GM19035 (cell line): ENCODE results near the gene SLFN5.
"Not testable (repeated sequence)": the region's sequence is repeated elsewhere in the genome, so short reads cannot be mapped to it uniquely, and the experiment has no call there.

Experiments
- ATAC-seq: cut with Tn5 transposase; IDR thresholded peaks from one replicate; pipeline ENCODE4 v1.9.1; 2021; ENCODE audit not compliant: unreplicated experiment

The SLFN5 gene

DNA sequence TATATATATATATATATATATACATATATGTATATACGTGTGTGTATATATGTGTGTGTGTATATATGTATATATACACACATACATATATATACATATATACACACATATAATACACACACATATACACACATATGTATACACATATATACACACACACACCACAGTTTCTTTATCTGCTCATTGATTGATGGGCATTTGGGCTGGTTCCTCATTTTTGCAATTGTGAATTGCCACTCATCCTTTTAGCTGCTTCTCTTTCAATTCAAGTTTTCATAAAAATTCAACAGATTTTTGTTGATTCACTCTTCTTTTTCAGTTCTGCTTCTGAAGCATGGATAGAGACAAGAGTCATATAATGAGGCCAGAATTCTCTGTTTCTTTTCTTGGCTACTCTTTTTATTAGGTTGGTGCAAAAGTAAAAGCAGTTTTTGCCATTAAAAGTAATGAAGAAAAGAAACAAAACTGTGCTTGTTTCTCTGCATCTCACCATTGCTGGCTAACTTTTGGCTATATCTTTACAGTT lies 44.5 kb downstream of the SLFN5 start:
- ATAC-seq, result no peak

DNA sequence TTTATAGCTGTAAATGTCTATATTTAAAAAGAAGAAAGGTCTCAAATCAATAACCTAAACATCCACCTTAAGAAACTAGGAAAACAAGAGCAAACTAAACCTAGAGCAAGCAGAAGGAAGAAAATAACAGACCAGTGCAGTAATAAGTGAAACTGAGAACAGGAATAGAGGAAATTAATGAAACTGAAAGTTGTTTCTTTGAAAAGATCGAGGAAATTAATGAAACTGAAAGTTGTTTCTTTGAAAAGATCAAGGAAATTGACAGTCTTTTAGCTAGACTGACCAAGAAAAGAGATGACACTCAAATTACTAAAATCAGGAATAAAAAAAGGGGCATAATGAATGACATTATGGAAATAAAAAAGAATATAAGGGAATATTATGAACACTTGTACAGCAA lies 46.4 kb downstream of the SLFN5 start:
- ATAC-seq, result no peak

DNA sequence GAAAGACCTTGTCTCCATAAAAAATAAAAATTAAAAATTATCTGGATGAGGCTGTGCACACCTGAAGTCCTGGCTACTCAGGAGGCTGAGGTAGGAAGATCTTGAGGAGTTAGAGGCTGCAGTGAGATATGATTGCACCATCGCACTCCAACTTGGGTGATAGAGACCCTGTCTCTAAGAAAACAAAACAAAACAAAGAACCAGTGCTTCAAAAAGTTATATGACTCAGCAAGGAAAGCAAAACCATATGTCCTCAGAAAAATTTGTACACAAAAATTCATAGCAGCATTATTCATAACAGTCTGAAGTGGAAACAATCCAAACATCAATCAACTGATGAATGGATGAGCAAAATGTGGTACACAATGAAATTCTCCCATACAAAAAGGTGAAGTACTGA lies 48.9 kb downstream of the SLFN5 start:
- no peak for ATAC-seq

DNA sequence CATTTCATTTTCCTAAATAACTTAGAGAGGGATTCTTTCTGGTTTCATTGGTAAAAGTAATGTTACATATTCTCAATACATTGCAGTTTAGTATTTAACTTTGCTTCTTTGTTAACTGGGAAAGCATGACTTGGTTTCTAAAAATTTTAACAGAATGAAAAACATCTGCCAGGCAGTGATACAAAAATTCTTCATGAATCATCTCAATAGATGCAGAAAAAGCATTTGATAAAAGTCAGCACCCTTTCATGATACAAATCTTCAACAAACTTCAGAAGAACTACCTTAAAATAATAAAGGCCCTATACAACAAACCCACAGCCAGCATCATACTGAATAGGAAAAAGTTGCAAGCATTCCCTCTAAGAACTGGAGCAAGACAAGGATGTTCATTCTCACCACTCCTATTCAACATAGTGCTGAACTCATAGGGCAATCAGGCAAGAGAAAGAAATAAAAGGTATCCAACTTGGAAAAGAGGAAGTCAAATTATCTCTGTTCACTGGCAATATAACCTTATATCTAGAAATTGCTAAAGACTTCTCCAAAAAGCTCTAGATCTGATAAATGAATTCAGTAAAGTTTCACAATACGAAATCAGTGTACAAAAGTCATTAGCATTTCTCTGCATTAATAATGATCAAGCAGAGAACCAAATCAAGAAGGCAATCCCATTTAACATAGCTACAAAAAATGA lies 50.4 kb downstream of the SLFN5 start:
- no peak for ATAC-seq

DNA sequence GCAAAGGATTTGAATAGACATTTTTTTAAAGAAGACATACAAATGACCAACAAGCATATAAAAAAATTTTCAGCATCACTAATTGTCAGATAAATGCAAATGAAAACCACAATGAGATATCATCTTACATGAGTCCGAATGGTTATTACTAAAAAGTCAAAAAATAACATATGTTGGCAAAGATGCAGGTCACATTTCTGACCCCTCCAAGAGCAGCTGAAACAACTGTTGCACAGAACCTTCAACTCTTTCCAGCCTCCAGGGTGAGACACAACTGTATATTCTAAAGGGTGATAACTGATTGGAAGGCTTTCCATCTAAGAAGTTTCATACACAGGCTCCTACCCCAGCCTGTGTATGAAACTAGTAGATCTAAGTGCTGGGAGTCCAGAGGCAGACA lies 51.9 kb downstream of the SLFN5 start:
- ATAC-seq, result no peak

DNA sequence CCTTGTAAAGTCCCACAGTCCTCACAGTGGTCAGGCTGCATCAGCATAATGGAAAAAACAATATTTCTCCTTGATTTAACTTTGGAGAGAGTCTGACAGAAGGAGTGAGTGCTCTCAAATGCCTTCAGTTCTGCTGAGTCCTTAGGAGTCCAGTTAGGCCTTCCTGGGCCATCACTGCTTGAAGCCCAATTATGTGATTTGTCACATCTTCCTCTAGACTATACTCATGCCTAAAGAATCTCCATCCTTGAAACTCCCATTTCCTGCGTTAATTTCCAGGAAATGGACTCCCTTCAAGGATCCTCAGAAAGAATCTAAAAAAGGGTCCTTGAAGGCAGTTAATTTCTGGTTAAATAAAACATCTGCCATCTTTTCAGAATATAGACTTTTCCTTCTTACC lies 52.8 kb downstream of the SLFN5 start:
- ATAC-seq, result no peak

DNA sequence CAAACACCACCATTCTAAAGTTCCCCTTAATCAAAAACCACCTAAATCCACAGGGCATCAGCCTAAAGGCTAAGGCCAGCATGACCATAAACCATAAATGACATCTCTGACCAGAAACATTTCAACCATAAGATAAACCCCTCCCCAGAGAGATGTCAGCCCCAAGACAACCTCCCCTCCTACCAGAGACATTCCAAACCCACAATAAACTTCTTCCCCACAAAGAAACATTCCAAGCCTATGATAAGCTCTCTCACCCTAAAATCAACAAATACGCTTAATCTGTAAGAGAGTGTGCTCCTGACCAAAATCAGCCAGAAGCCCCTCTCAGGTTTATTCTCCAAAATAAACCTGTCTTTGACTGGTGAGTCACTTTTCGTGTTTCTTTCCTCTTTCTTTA lies 54.8 kb downstream of the SLFN5 start:
- ATAC-seq, result no peak

DNA sequence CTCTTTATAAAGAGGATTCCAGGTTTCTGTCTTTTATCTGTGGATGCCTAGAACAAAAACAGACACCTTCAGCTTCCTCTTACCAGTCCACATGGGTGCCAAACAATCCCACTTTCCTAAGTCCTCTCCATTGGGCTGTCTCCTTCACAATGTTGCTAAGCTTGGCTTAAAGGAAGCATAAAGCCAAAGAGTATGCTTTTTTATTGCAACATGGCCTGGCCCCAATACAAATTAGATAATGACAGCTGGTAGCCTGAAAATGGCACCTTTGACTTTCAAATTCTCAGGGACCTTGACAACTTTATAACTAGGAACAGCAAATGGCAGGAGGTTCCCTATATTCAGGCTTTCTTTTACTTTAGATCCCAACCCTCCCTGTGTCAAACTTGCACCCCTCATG lies 55.8 kb downstream of the SLFN5 start:
- ATAC-seq, result no peak

DNA sequence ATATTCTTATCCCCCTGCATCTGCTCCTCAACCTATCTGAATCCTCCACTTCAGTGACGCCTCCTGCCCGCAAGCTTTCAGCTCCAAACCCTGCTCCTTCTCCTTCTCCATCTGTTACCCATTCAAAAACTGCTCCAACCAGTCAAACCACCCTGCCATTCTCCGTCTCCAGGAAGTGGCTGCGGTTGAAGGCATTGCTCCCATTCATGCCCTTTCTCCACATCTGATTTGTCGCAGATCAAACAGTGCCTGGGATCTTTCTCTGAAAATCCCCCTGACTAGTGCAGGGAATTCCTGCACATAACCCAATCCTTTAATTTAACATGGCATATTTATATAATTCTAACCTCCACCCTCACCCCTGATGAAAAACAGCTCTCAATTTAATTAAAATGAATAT lies 56.3 kb downstream of the SLFN5 start:
- ATAC-seq, result no peak

DNA sequence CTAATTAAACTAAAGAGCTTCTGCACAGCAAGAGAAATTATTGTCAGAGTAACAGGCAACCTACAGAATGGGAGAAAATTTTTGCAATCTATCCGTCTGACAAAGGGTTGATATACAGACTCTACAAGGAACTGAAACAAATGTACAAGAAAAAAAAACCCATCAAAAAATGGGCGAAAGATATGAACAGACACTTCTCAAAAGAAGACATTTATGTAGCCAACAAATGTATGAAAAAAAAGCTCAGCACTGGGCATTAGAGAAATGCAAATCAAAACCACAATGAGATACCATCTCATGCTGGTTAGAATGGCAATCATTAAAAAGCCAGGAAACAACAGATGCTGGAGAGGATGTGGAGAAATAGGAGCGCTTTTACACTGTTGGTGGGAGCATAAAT lies 66.5 kb downstream of the SLFN5 start:
- not testable (repeated sequence) for ATAC-seq

DNA sequence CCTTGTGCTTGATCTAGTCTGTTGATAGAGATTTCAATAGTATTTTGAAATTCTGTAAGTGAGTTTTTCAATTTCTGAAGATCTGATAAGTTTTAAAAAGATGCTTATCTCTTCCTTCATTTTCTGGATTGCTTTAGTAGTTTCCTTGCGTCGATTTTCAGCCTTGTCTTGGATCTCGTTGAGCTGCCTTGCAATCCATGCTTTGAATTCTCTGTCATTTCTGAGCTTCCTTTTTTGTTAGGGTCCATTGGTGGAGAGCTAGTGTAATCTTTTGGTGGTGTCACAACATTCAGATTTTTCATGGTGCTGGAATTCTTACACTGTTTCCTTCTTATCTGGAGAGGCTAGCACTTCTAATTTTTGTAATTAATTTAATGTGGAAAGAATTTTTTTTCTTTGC lies 69.5 kb downstream of the SLFN5 start:
- no peak for ATAC-seq

DNA sequence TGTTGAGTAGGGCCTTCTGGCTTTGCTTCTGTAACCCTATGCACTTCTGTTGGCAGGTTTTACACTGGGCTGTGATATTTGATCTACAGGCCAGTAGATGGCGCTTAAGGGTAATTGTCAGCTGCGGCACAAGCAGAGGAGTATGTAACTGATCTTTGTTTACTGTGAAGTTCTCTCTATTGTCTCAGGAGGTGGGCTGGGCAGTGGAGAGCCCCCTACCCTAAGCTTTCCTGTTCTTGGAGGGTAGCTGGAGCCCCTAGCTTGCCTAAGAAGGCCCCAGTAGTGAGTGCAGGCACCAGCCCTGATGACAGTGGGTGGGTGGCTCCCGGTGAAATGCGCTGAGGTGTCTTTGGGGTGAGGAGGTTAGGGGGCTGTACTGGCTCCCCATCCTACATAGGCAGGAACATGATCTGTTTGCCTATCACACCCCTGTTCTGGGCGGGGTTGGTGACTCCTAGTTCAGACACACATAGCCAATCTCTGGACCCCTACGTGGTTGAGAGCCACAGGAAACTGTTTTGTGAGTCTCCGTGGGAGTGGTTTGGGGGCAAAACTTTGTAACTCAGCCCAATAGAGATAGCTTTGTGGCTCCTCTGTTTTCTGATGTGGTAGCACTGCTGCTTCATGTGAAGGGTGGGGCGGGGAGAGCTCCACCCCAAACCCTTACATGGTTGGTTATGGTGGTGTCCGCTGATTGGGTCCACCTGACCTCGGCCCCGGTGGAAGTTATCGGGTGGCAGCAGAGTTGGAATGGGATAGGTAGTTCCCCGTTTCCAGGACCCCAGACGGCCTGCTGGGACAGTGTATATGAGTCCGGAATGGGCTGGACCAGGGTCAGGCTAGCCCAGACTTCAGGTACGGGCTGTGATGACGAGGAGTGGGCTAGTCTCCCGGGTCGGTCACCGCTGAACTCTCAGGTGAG lies 70.2 kb downstream of the SLFN5 start:
- peak; percentile 69 for ATAC-seq

DNA sequence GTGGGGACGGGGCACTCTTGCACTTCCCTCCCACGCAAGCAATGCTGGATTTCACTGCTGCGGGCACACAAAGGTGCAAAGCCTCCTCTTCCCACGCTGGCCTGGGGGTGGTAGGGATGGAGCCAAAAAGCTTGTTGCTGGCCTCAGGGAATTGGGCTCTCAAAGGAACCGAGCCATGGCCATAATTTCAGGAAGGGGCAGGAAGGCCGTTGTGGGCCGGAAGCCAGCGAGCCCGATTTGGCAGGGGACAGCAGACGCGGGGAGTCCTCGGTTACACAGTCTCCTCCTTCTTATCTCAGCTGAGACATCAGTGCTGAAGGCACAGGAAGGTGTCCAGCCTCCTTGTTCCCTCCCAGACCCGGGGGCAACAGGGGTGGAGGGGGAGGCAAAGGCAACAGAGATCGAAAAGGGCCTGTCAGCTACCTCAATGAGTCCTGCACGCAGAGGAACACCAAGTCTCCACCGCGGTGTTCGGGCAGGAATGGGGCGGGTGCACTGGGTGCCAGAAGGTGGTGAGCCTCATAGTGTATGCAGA lies 71.1 kb downstream of the SLFN5 start:
- no peak for ATAC-seq

DNA sequence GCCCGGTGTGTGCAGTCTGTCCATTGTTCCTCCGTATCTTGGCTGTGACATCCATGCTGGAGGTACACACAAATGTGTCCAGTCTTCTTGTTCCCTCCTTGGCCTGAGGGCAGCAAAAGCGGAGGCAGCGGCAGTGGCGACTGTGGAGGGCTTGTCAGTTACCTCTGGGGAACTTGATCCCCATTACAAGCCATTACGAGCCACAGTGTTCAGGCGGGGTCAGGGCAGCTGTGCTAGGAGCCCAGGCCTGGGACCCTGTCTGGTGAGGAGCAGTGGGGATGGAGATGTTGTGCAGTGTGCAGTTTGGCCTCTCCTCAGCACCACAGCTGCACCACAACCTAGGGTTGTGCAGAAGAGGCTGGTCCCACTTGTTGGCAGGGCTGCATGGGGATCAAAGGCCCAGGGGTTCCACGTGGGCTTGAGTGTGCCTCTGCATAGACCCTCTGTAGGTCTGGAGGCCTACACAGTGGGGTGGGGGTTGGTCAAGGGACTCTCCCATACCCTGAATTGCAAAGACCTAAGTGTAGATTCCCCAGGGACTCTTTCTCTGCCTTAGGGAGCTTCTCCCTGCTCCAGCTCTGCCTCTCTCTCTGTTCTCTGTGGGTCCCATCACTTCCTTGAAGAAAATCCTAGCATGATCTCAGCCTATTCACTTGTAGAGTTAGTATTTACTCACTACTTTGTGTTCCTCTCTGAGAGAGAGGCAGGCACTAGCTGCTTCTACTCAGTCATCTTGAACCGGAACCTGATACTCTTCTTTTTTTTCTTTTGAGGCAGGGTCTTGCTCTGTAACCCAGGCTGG lies 71.7 kb downstream of the SLFN5 start:
- no peak for ATAC-seq

DNA sequence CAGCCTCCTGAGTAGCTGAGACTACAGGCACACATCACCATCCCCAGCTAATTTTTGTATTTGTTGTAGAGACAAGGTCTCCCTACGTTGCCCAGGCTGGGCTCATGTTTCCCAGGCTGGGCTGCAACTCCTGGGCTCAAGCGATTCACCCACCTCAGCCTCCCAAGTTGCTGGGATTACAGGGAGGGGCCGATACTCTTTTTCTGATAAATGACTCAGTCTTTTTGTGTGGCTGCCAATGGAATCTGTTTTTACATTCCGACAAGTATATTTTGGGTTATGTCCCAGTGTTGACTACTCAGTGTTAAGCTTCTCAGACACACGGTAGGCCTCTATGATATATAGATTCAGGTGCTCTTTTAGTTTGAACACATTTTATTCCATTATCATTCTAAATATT lies 72.4 kb downstream of the SLFN5 start:
- ATAC-seq, result no peak

DNA sequence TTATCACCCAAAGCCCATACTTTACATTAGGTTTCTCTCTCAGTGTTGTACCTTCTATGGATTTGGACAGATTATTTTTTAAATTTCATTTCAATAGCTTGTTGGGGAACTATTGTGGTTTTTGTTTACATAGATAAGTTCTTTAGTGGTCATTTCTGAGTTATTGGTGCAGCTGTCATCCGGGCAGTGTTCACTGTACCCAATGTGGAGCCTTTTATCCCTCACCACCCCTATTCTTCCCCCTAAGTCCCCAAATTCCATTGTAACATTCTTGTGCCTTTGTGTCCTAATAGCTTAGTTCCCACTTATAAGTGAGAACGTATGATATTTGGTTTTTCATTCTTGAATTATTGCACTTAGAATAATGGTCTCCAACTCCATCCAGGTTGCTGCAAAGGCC lies 73.1 kb downstream of the SLFN5 start:
- no peak for ATAC-seq

DNA sequence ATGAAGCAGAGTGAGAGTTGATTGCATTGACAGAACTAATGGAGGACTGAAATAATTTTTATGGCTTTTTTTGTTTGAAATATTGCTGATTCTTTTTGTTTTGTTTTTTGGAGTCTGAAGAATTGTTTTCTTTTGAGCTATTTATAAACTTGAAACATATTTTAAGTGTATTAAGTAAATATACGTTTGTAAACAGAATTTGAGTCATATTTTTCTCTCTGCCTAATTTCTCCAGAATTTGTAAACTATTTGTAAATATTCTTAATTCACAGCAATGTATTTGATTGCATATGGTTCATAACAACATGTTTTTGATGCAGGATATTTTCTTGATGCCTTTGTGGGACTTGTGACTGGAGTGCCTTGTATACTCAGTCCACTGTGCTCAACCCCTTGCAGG lies 79.9 kb downstream of the SLFN5 start:
- ATAC-seq, result no peak
